Activated CD8-positive, alpha-beta memory T cell treated with anti-CD3 and anti-CD28 coated beads, Interleukin-2, amount 10 ng/mL, durations not matched to agents 7 days and 5 days (primary cell): ENCODE data around the gene CRISPLD2. TPM values are rescaled to one million over a fixed set of nuclear protein-coding genes. Genes with fewer than 3 reads are reported as not detected.

Experiments used
- total RNA-seq, 2 experiments: library from RNA; stranded (reverse); gene quantifications; one replicate each; pipeline ENCODE4 v1.2.3, GENCODE V29; 2021

CRISPLD2 gene
- total RNA-seq, 2 experiments from 2014 or later, result not detected

Other genes with a start within 250 kb of the CRISPLD2 start
- 1,000 to 10,000 TPM; 1,052 to 1,190 TPM for gene COTL1, start 201.9 kb upstream of the CRISPLD2 start, total RNA-seq
- gene KLHL36, start 171.5 kb upstream of the CRISPLD2 start, total RNA-seq, result 10 to 100 TPM; 38.5 to 44.9 TPM
- 100 to 1,000 TPM in 1 of 2 experiments, 10 to 100 TPM in 1; 90.9 to 117 TPM for gene USP10, start 120.0 kb upstream of the CRISPLD2 start, total RNA-seq
- gene ZDHHC7, start 191.6 kb downstream of the CRISPLD2 start, total RNA-seq, result 10 to 100 TPM; 22.3 to 27.1 TPM
- 1 to 10 TPM; 7.9 to 9.6 TPM for gene KIAA0513, start 207.8 kb downstream of the CRISPLD2 start, total RNA-seq